ENCODE data around the gene FBXO42.
"Not testable (repeated sequence)": the region's sequence is repeated elsewhere in the genome, so short reads cannot be mapped to it uniquely, and the experiment has no call there.

DNA sequence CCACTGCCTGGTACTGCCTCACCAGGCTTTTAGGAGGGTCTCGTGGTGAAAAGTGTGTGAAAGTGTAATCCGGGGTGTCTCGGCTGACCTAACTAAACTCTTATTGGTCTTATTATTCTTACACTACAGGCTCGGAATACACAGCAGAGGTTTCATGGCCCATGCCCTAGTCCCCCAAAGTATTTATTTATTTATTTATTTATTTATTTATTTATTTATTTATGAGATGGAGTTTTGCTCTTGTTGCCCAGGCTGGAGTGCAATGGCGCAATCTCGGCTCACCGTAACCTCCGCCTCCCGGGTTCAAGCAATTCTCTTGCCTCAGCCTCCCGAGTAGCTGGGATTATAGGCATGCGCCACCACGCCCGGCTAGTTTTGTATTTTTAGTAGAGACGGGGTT lies 137.0 kb downstream of the FBXO42 start:
- TF ChIP-seq, protein P1, sequence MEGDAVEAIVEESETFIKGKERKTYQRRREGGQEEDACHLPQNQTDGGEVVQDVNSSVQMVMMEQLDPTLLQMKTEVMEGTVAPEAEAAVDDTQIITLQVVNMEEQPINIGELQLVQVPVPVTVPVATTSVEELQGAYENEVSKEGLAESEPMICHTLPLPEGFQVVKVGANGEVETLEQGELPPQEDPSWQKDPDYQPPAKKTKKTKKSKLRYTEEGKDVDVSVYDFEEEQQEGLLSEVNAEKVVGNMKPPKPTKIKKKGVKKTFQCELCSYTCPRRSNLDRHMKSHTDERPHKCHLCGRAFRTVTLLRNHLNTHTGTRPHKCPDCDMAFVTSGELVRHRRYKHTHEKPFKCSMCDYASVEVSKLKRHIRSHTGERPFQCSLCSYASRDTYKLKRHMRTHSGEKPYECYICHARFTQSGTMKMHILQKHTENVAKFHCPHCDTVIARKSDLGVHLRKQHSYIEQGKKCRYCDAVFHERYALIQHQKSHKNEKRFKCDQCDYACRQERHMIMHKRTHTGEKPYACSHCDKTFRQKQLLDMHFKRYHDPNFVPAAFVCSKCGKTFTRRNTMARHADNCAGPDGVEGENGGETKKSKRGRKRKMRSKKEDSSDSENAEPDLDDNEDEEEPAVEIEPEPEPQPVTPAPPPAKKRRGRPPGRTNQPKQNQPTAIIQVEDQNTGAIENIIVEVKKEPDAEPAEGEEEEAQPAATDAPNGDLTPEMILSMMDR (conservative IDR thresholded peaks at IDR 0.05 in 1 of 2, IDR thresholded peaks at IDR 0.05 in 1 of 2; ENCODE audit: low read depth in 1 of 2, low read length in 2 of 2): not testable (repeated sequence)
- not testable (repeated sequence) for TF ChIP-seq EZH2 (IDR thresholded peaks at IDR 0.05; ENCODE audit: low read length, missing control alignments)
